ENCODE data around the gene RNU4-1. TPM values are rescaled to one million over a fixed set of nuclear protein-coding genes. Genes with fewer than 3 reads are reported as not detected.

RNU4-1 gene
- total and polyA plus RNA-seq, 2 donors from 2014 or later, result 3,016 TPM; not detected in 1

GRCh38 chr12:120262852-120263747 is 29.9 kb downstream of the RNU4-1 start:
- FAIRE-seq (no peak), DNase-seq (peak in 3 of 5 donors; percentile 44 to 89 (median 58))
- H3K4me1 ChIP-seq (ENCODE audit: control insufficient read depth in 2 of 3, insufficient read depth in 2 of 3, low read depth in 1 of 3, low read length in 3 of 3), result peaks cover 7 to 48% (median 42%) of the 10 kb centered on the region in 3 donors
- no peaks in the 10 kb centered on the region for H3K36me3 ChIP-seq (ENCODE audit: control insufficient read depth in 2 of 3, insufficient read depth in 3 of 3, low read length in 3 of 3)
- H3K27ac ChIP-seq (ENCODE audit: low read depth in 2 of 2, low read length in 2 of 2), result peak overlapping the region; percentile 92 to 96
- H3K9ac ChIP-seq (ENCODE audit: low read length in 3 of 3), result peak overlapping the region; percentile 21 to 93 (median 90)
- no peak for TF ChIP-seq CTCF (IDR thresholded peaks at IDR 0.05; ENCODE audit: borderline replicate concordance, extremely low read depth, insufficient read depth)
- H3K9me3 ChIP-seq (ENCODE audit: control insufficient read depth in 2 of 3, insufficient read depth in 1 of 3, low read length in 3 of 3), result no peaks in the 10 kb centered on the region
- H3K4me3 ChIP-seq (ENCODE audit: low read length in 3 of 3), result peak overlapping the region; percentile 31 to 85 (median 80)
- intact Hi-C loops (cut with DNase I), result loop anchor here (5.0 kb wide), 1 partner anchor 36 kb away; no protein-coding TSS in a partner anchor
- no peaks in the 10 kb centered on the region for H3K27me3 ChIP-seq (ENCODE audit: control insufficient read depth, insufficient read depth, low read length)

- H3K36me3 ChIP-seq (ENCODE audit: control insufficient read depth in 2 of 3, insufficient read depth in 3 of 3, low read length in 3 of 3), result no peaks in the 10 kb centered on the region
- peak overlapping the region in 2 of 3 donors; percentile 44 to 80 for H3K4me3 ChIP-seq (ENCODE audit: low read length in 3 of 3)
- H3K9ac ChIP-seq (ENCODE audit: low read length in 3 of 3), result peak overlapping the region in 2 of 3 donors; percentile 57 to 90
- intact Hi-C loops (cut with DNase I), result loop anchor here (5.0 kb wide), 1 partner anchor 35 kb away; no protein-coding TSS in a partner anchor
- H3K27ac ChIP-seq (ENCODE audit: low read depth in 2 of 2, low read length in 2 of 2), result peak overlapping the region; percentile 92 to 96
- DNase-seq (peak in 1 of 5 donors; percentile 43), FAIRE-seq (no peak)
- no peaks in the 10 kb centered on the region for H3K27me3 ChIP-seq (ENCODE audit: control insufficient read depth, insufficient read depth, low read length)
- no peak for TF ChIP-seq CTCF (IDR thresholded peaks at IDR 0.05; ENCODE audit: borderline replicate concordance, extremely low read depth, insufficient read depth)
- H3K9me3 ChIP-seq (ENCODE audit: control insufficient read depth in 2 of 3, insufficient read depth in 1 of 3, low read length in 3 of 3), result no peaks in the 10 kb centered on the region
- peaks cover 7 to 49% (median 46%) of the 10 kb centered on the region in 3 donors for H3K4me1 ChIP-seq (ENCODE audit: control insufficient read depth in 2 of 3, insufficient read depth in 2 of 3, low read depth in 1 of 3, low read length in 3 of 3)
Observed at GRCh38 chr12:120261951-120262851, 30.8 kb downstream of the RNU4-1 start.

GRCh38 chr12:120260607-120261006 is 32.4 kb downstream of the RNU4-1 start:
- Histone ChIP-seq H3K27me3 (ENCODE audit: control insufficient read depth, insufficient read depth, low read length) (no peaks in the 10 kb centered on the region), H3K4me1 (ENCODE audit: control insufficient read depth in 2 of 3, insufficient read depth in 2 of 3, low read depth in 1 of 3, low read length in 3 of 3) (peaks cover 7 to 57% (median 55%) of the 10 kb centered on the region in 3 donors), H3K9ac (ENCODE audit: low read length in 3 of 3) (no peak overlapping the region), H3K36me3 (ENCODE audit: control insufficient read depth in 2 of 3, insufficient read depth in 3 of 3, low read length in 3 of 3) (no peaks in the 10 kb centered on the region), H3K27ac (ENCODE audit: low read depth in 2 of 2, low read length in 2 of 2) (no peak overlapping the region), H3K9me3 (ENCODE audit: control insufficient read depth in 2 of 3, insufficient read depth in 1 of 3, low read length in 3 of 3) (no peaks in the 10 kb centered on the region), H3K4me3 (ENCODE audit: low read length in 3 of 3) (no peak overlapping the region)
- intact Hi-C loops (cut with DNase I), result loop anchor here (5.0 kb wide), 1 partner anchor 33 kb away; no protein-coding TSS in a partner anchor
- no peak for TF ChIP-seq CTCF (IDR thresholded peaks at IDR 0.05; ENCODE audit: borderline replicate concordance, extremely low read depth, insufficient read depth)
- DNase-seq (no peak), FAIRE-seq (no peak)

All from kidney (tissue), 14 donors.